DMS53 (cell line): ENCODE results near the gene HMGB2.

Experiments
- DNase-seq: peaks from one replicate; lab custom pipeline; 2025; lab: John Stamatoyannopoulos, UW

HMGB2 gene

GRCh38 chr4:173288296-173288695 is 45.9 kb downstream of the HMGB2 start:
- peak; percentile 61 for DNase-seq

DNA sequence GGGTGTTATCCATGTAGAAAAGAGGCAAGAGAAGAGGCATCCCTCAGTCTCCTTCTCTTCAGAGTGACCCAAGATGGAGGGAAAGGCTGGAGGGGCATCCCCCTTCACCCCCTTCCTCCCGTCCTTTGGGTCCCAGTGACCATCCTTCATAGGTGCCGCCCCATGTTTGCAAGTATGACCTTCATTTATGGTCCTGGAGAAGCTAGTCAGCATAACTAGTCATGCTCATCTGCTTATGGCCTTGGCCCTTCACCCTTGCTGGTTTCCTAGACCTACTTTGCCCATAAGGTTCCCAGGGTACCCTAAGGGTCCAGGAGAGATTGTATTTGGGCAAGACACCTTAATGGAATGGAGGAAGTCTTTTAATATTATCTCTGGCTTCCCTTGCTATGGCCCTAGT is 46.7 kb downstream of the HMGB2 start:
- no peak for DNase-seq

GRCh38 chr4:173284463-173284862 is 49.7 kb downstream of the HMGB2 start:
- DNase-seq: no peak

DNA sequence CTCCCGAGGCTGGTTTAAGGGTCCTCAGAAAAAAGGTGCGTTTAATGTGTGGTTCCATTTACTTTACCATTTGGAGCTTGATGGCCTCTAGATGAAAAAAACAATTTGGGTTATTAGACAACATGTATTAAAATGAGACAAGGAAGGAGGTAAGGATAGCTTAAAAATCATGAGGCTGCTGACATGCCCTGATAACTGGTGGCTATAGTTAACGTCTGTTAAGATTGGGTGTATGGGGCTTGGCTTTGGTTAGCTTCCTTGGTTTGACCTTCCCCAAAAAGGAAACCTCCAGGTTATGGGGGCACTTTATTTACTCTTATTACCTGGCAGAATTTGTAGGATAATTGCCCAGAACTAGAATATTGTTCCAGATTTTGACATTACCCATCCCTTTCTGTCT is 51.5 kb downstream of the HMGB2 start:
- DNase-seq: no peak

DNA sequence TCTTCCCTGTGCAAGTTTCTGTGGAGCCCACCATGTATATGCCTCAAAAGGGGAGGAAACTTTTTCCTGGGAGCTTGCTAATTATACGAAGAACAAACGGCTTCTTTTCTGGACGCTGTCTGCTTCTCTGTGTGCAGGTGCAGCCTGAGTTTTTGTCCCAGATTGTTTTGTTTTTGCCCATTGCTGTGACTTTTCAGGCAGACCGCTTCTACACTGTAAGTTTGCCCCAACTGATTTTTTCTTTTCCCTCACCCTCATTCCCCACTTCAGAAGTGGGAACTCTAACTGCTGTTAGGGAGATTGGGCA is 51.9 kb downstream of the HMGB2 start:
- DNase-seq: no peak

- DNase-seq: no peak
Measured at GRCh38 chr4:173281406-173282255, 52.5 kb downstream of the HMGB2 start.
